Cardiac fibroblast (primary cell): ENCODE measurements around the gene GPR83.

Source experiments
- DNase-seq, 2 donors: peaks; one replicate each; pipeline versions ENCODE4 v3.0.0 to v3.0.0-alpha.2; 2010; ENCODE audit warnings: low read depth in 2 of 2
- H3K4me3 ChIP-seq, 2 donors: replicated peaks in 1 of 2; 1 replicate in 1 of 2; 2 replicates in 1 of 2; pipeline ENCODE4 v1.5.1; 2011; ENCODE audit warnings: low read depth in 2 of 2, low read length in 2 of 2, mild to moderate bottlenecking in 2 of 2, moderate library complexity in 1 of 2
- CTCF ChIP-seq: IDR thresholded peaks from one replicate; pipeline ENCODE4 v1.5.1; 2011; ENCODE audit warnings: low read depth, mild to moderate bottlenecking, low read length, inconsistent platforms

Gene GPR83

DNA sequence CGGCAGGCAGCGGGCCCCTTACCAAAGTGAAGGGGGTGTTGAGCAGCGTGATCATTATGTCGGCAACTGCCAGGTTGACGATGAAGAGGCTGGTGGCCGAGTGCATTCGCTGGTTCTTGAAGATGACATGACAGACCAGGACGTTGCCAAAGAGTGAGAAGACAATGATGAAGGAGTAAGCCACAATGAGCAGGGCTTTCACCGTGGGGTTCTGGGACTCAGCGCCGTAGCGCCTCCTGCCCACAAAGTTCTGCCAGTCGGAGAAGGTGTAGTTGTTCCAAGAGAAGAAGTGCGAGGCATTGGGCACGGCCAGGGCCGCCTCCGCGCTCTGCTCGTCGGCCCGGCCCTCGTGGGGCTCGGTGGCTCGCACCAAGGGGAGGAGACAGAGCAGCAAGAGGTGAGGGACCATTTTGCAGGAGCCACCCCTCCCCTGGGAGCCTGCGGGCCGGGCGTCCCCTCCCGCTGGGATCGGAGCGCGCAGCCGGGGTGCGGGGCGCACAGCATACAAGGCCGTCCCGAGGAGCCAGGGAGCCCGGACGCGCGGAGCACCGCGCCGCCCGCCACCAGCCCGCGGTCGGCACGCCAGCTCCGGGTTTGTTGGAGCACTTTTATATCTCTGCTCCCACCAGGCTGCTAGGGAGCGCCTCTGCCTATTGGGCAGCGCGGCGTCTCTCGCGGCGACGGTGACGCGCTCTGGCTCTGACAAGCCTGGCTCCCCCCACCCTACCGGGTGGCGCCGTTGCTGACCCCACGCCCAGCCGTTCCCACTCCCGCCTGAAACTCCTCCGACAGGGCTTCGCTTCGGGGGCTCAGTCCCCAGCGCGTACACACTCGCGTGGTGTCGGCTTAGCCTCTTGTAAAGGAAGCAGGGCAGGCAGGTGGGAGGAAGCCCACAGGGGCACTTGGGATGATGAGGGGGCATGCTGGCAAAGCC, at the start of gene GPR83:
TSS of gene GPR83 (minus strand) at position 581 of the 934 bp plus-strand sequence. CDS start at position 409, 172 bp downstream.
- H3K4me3 ChIP-seq = peak within 1 kb of the TSS; percentile 31 to 35
- DNase-seq = peak; percentile 2 to 10

DNA sequence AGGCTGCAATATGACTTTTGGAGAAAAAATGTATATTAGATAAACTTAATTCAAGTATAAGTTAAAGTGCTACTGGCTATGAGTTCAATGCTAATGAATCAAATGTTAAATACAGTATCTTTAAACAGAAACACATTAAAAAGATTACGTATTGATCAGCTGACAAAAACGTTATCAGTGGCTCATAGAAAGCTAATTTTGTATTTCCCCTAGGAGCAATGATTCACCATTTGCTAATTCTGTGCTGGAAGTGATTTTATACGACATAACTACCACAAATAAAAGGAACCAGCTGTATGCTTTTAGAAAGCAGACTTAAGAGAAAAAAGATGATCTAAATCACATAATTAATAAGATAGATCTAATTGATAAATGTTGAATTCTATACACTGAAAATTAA, 48.8 kb upstream of the GPR83 start:
- peak; percentile 27 to 62 for DNase-seq
- no peak for TF ChIP-seq CTCF
- H3K4me3 ChIP-seq = no peak overlapping the region

More for the DNA sequence above, at the start of gene GPR83:
- TF ChIP-seq CTCF = no peak

DNA sequence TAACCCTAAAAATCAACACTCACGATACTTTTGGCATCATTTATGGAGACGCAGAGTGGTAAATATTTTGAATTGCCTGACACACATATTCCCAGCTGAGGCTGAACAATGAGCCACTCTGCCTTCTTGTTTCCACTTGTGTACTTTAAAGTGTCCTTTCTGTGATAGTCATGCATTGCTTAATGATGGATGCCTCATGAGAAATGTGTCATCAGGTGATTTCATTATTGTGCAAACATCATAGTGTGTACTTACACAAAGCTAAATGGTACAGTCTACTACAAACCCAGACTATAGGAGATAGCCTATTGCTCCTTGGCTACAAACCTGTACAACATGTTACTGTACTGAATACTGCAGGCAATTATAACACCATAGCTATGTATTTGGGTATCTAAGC, 48.2 kb upstream of the GPR83 start:
- no peak overlapping the region for H3K4me3 ChIP-seq
- peak; percentile 60 to 97 for DNase-seq
- no peak for TF ChIP-seq CTCF

- H3K4me3 ChIP-seq = no peak overlapping the region
- no peak for TF ChIP-seq CTCF
Observed at GRCh38 chr11:94449029-94449428, 47.8 kb upstream of the GPR83 start.

GRCh38 chr11:94447149-94447548, 45.9 kb upstream of the GPR83 start:
- no peak for TF ChIP-seq CTCF
- DNase-seq = no peak
- H3K4me3 ChIP-seq = no peak overlapping the region

More at GRCh38 chr11:94449029-94449428, 47.8 kb upstream of the GPR83 start:
- DNase-seq = no peak

- DNase-seq = no peak
- H3K4me3 ChIP-seq = no peak overlapping the region
- no peak for TF ChIP-seq CTCF
Observed at GRCh38 chr11:94445641-94446040, 44.4 kb upstream of the GPR83 start.
